Ascending aorta (tissue), 2 donors: Measurements from ENCODE around the gene AIG1. TPM values are rescaled to one million over a fixed set of nuclear protein-coding genes. Genes with fewer than 3 reads are reported as not detected.

Experiments used
- DNase-seq, 2 donors: peaks; one replicate each; pipeline ENCODE4 v3.0.0-alpha.2; 2019; ENCODE audit warnings: low spot score in 2 of 2
- H3K27ac ChIP-seq, 2 donors: fragments of 200-600 bp; sonication (generic); one replicate each; pipeline ENCODE4 v1.5.1; 2016 to 2017; ENCODE audit warnings: mild to moderate bottlenecking in 1 of 2
- H3K27me3 ChIP-seq: fragments of 200-600 bp; sonication (generic); one replicate; pipeline ENCODE4 v1.5.1; 2017
- H3K36me3 ChIP-seq, 2 donors: fragments of 200-600 bp; sonication (generic); one replicate each; pipeline ENCODE4 v1.5.1; 2016
- H3K4me1 ChIP-seq, 2 donors: fragments of 200-600 bp; sonication (generic); one replicate each; pipeline ENCODE4 v1.5.1; 2016 to 2017; ENCODE audit warnings: mild to moderate bottlenecking in 1 of 2
- H3K4me3 ChIP-seq, 2 donors: fragments of 200-600 bp; sonication (generic); one replicate each; pipeline ENCODE4 v1.5.1; 2016 to 2017; ENCODE audit warnings: mild to moderate bottlenecking in 1 of 2
- H3K9me3 ChIP-seq, 2 donors: fragments of 200-600 bp; sonication (generic); one replicate each; pipeline ENCODE4 v1.5.1; 2016
- CTCF ChIP-seq, 3 experiments: fragments of 200-600 bp in 2 of 3; fragments of 450-650 bp in 1 of 3; sonication (generic) in 2 of 3; IDR thresholded peaks; one replicate each; pipeline ENCODE4 v1.5.1; 2016 to 2019; ENCODE audit warnings: antibody characterized with exemption in 3 of 3, mild to moderate bottlenecking in 1 of 3, moderate library complexity in 1 of 3
- intact Hi-C: fragments of 100-400 bp; cut with DNase I; formaldehyde crosslinking; loops from one replicate; pipeline ENCODE4 v1.15.1; 2023
- total RNA-seq: library from RNA; depleted of rRNA; stranded (reverse); fragments of >200 nt; gene quantifications from one replicate; pipeline ENCODE4 v1.1.0, GENCODE V29; 2016

The AIG1 gene
- total RNA-seq, 1 donor from 2014 or later: 5.3 TPM

GRCh38 chr6:143205991-143206390, 145.3 kb downstream of the AIG1 start:
- TF ChIP-seq CTCF (IDR thresholded peaks at IDR 0.05): no peak
- Histone ChIP-seq H3K36me3 (no peaks in the 10 kb centered on the region), H3K27ac (no peak overlapping the region), H3K4me3 (no peak overlapping the region), H3K9me3 (peaks cover 0 to 11% of the 10 kb centered on the region in 2 donors), H3K27me3 (no peaks in the 10 kb centered on the region), H3K4me1 (no peaks in the 10 kb centered on the region)
- intact Hi-C loops: no loop called here
- no peak for DNase-seq

DNA sequence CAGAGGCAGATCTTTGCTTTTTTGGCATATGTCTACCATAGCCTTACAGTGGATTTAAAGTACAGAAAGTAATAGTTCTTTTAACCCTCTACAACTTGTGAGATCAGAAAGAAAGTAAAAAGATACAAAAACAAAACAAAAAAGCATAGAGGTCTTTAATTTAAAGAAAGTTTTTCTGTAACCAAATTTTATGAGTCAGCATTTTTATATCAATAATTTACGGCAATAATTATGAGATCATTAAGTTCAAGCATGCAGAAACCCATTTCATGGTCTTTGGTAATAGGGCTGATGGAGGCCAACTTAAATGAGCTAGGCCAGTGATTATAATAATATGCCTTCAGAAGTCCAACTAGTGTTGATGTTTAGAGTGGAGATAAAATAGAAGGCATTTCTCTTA, 145.9 kb downstream of the AIG1 start:
- H3K4me1 ChIP-seq: no peaks in the 10 kb centered on the region
- DNase-seq: no peak
- H3K27me3 ChIP-seq: no peaks in the 10 kb centered on the region
- no peak overlapping the region for H3K27ac ChIP-seq
- H3K4me3 ChIP-seq: no peak overlapping the region
- no peak for TF ChIP-seq CTCF (IDR thresholded peaks at IDR 0.05)
- intact Hi-C loops: no loop called here
- H3K9me3 ChIP-seq: peaks cover 0 to 11% of the 10 kb centered on the region in 2 donors
- no peaks in the 10 kb centered on the region for H3K36me3 ChIP-seq

- no peaks in the 10 kb centered on the region for H3K27me3 ChIP-seq
- peaks cover 0 to 7% of the 10 kb centered on the region in 2 donors for H3K4me1 ChIP-seq
- no peak overlapping the region for H3K27ac ChIP-seq
- no peak for DNase-seq
- intact Hi-C loops: no loop called here
- no peak for TF ChIP-seq CTCF (IDR thresholded peaks at IDR 0.05)
- H3K9me3 ChIP-seq: no peaks in the 10 kb centered on the region
- no peak overlapping the region for H3K4me3 ChIP-seq
- no peaks in the 10 kb centered on the region for H3K36me3 ChIP-seq
These were observed 149.7 kb downstream of the AIG1 start for GRCh38 chr6:143210420-143210819.

GRCh38 chr6:143213859-143214376, 153.2 kb downstream of the AIG1 start:
- Histone ChIP-seq H3K4me1 (peaks cover 0 to 7% of the 10 kb centered on the region in 2 donors), H3K36me3 (no peaks in the 10 kb centered on the region), H3K9me3 (no peaks in the 10 kb centered on the region), H3K4me3 (no peak overlapping the region), H3K27ac (peak overlapping the region in 1 of 2 donors; percentile 18), H3K27me3 (no peaks in the 10 kb centered on the region)
- intact Hi-C loops: no loop called here
- DNase-seq: no peak
- TF ChIP-seq CTCF (IDR thresholded peaks at IDR 0.05): no peak

- Histone ChIP-seq H3K36me3 (no peaks in the 10 kb centered on the region), H3K27ac (no peak overlapping the region), H3K27me3 (no peaks in the 10 kb centered on the region), H3K9me3 (no peaks in the 10 kb centered on the region), H3K4me3 (no peak overlapping the region), H3K4me1 (peaks cover 0 to 7% of the 10 kb centered on the region in 2 donors)
- no peak for DNase-seq
- intact Hi-C loops: no loop called here
- no peak for TF ChIP-seq CTCF (IDR thresholded peaks at IDR 0.05)
These were observed 154.7 kb downstream of the AIG1 start for GRCh38 chr6:143215363-143215762.

DNA sequence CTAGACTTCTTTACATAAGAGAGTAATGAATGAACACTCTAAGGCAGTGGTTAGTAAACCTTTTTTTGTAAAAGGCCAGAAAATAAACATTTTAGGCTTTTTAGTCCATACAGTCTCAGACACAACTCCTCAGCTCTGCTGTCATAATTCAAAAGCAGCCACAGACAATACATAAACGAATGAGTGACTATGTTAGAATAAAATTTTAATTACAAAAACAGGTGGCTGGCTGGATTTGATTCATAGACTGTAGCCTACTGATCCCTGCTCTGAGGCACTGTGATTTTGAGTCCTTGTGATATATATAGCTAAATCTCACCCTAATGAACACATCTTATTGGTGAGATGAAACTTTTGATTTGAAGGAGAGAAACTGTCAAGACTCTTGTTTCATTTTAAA, 155.1 kb downstream of the AIG1 start:
- H3K27me3 ChIP-seq: no peaks in the 10 kb centered on the region
- DNase-seq: no peak
- no peaks in the 10 kb centered on the region for H3K9me3 ChIP-seq
- TF ChIP-seq CTCF (IDR thresholded peaks at IDR 0.05): no peak
- H3K36me3 ChIP-seq: no peaks in the 10 kb centered on the region
- H3K4me3 ChIP-seq: no peak overlapping the region
- H3K27ac ChIP-seq: no peak overlapping the region
- peaks cover 0 to 7% of the 10 kb centered on the region in 2 donors for H3K4me1 ChIP-seq
- intact Hi-C loops: no loop called here
